ENCODE measurements around the gene NGDN.

The NGDN gene

DNA sequence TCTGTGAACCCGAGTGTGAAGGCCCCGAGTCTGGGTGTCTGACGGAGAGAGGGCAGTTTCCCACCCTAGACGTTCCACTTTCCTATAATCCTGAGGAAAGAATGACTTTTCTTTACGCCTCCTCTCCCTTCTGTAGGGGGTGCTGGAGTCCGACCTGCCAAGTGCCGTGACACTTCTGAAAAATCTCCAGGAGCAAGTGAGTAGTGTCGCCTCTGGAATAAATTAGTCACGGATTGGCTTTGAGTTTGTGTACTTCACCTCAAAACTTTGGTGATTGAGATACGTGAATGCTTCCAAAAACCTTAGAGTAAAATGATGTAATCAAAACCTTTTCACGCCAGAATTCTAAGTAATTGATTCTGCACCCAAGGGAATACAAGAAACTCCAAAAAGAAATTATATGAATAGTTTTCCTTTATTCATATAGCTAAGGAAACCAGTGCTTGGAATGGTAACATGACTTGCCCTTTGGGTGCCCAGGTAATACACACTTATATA, 452 bp downstream of the NGDN start:
- no peak for DNase-seq (ENCODE audit: low spot score)

DNA sequence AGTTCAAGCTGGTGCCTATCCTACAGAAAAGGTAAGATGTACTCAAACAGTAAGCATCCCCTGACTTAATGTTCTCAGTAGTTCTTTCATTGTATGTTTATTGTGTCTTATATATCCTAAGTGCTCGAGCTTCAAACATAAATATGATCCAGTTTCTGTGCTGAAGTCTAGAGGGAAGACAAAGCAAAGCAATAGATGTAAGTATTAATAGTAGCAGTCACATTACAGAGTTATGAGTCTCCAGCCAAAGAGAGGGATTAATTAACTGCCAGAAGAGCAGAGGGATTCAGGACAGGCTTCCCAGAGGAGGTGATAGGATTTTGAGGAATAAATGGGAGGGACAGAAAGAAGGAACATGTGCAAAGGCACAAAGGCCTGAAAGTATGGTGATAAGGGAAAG, 1.4 kb downstream of the NGDN start:
- DNase-seq (ENCODE audit: low spot score) = no peak

DNA sequence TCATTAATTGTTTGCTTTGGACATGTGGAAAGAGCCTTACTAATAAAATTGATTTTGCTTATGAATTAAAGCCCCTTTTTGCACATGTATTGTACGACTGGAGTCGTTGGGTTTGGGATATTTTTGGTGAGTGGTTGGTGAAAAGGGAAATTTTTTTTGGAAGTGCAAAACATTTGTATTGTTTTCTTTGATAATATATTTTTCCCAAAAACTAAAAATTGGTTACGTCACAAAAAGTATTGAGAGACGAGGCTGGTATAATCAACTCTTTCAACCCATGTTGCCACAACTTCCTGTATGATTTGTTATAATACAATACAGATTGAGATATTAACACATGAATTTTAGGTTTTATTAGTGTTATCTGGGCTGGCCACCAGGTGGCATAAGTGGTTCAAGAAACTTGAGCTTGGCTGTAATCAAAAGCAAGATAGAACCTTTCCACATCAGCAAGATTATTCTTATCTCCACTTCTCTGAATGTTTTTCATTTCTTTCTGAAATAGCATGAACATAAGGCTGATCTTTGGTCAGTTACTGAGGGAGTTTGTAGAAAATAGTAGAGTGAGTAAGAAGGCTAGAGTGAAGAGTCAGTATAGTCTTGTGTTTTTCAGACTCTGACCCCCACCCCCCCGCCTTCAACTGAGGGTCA, 8.7 kb downstream of the NGDN start:
- DNase-seq (ENCODE audit: low spot score) = peak; percentile 63

DNA sequence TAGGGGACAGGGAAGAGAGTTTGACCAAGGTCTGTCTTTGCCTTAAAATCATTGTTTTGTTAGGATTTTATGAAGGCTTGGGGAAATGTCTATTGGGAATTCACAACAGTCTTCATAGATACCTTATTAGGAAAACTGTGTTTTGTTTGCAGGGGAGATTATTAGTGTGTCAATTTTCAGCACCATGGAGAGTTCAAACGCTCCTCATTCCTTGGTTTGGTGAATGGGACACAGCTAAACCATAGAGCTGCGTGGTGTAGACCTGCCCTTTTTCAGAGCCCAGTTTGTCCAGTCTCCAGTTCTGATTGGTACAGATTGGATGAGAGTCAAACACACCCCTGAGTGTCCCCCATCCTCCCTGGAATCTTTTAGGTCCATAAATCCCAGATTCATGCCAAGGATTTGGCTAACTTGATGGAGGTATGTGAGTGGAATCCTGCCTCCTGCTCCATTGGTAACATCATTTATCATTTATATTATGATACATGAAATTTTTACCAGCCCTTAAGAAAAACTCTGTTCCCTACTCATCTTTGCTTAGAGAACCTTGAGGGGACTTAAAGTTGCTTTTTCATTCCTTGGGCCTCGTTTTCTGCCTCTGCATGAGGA, 12.0 kb downstream of the NGDN start:
- no peak for DNase-seq (ENCODE audit: low spot score)

DNA sequence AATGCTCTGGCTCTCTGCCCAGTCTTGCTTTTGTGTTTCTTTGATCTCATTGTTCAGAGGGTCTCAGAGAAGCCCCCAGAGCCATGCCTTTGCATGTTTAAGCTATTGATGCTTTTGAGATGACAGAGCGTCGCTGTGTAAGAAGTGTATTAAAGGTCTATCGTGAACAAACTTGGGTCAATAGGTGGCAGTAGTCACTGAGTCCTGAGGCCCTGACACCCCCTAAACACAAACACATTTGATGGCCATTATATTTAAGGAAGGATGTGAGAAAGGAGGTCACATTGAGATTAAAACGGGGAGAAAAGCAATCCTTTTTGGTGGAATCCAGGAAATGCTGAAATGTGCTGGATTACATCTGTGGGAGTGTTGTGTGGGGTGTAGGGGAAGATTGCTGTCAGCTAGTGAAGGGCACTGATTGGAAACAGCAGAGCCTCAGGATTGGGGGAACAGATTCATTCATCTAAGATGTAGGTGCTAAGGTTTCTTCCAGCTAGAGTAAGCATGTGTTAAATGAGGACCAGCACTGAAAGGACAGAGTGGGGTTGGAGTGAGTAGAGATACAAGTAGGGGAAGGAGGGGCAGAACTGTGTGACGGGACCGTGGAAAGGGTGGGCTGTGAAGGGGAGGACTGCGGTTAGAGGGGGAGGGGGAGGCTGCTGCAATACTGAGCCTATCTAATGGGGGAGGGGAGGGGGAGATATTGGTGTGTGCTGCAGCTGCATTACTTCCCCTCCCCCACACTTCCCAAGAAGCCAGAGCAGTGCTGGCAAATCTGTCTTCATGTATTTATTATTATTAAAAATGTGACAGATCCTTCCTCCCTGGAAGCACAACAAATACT, 12.7 kb downstream of the NGDN start:
- DNase-seq (ENCODE audit: low spot score) = no peak

DNA sequence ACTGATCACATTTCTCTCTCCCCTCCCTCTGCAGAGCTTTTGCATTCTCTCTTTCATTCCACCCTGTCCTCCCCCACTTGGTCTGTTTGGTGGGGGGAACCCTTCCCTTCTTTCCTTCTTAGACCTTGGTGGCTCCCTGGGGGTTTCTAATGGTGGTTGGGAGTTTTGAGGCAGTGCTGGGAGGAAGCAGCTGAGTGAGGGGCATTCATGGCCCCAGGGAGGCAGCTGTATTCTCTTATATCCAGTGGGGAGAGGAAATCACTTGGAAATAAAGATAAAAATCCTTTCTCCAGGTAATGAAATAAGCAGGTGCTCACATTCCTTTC, 13.3 kb downstream of the NGDN start:
- DNase-seq (ENCODE audit: low spot score) = no peak

DNA sequence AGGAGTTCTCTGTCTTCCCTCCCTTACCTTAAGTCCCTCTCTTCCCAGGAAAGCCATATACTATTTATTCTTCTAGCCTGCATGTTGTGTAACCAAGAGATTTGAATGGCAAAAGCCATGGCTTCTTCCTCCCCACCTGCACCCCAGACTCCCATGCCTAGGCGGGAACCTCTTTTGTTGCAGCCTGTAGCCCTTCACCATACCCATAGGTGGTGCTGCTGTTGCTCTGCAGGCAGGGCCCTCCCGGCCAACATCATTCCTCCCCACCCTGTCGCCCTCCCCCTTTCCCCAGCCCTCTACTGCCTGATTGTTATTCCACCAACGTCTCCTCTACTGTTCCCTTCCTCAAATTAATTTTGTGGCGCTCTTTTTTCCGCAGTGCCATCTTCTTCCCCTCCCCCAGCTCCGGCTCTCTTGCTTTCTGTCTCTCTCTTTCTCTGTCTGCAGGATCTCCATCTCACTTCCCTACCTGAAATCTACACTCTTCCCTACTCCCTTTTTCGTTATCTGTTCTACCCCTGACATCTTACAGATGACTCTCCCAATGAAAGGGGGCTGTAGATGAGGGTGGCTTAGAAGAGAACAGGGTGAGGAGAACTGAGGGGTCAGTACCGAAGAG, 13.8 kb downstream of the NGDN start:
- DNase-seq (ENCODE audit: low spot score) = no peak

DNA sequence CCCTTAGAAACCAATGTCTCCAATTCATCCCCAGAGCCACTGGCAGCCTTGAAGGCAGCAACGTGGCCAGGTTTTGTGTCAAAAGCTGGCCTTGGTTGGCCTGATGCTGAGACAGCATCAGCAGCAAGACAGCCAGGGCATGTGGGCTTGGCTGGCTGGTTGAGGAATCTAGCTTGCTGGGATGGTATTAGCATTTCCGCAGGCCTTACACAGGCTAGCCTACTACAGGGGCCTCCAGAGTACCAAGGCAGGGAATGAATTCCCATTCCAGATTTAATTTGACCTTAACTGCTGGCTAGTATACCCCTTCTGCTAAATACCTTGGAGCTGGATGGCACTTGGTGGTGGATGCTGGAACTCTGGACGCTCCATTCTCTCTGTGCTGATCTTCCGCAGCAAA, 15.8 kb downstream of the NGDN start:
- DNase-seq (ENCODE audit: low spot score) = no peak

DNA sequence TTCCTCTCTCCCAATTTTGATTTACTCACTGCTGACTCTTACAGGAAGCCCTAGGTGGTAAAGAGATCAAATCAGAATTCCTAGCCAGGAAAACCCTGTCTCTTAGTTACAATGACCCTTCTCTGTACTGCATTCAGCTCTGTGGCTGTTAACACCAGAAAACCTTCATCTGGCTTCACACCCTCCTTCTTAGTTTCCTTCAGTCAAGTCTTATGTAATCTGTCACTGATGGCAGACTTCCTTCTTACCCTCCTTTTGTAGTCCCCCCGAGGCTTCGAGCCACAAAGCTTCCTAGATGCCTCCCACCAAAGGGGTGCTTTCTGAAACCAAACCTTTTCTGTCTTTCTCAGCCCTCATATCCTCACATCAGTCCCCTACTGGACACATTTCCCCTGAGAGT, 16.5 kb downstream of the NGDN start:
- DNase-seq (ENCODE audit: low spot score) = no peak

DNA sequence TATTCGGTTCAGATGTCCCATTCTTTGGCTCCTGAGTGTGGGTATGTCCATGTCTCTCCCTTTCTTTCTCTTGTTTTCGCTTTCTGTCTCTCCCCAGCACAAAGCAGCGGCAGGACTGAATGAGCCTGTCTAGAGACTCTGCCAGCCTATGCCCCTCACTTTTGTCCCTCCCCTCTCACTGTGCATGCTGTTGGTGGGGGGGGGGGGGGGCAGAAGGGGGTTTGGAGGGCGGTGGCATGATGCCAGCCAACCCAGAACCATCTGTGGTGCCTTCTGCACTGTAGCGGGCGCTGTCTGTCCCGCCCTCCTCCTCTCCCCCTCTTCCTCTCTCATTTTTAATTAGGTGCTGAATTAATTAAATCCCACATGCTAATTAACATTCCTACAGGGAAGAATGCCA, 17.7 kb downstream of the NGDN start:
- no peak for DNase-seq (ENCODE audit: low spot score)

DNA sequence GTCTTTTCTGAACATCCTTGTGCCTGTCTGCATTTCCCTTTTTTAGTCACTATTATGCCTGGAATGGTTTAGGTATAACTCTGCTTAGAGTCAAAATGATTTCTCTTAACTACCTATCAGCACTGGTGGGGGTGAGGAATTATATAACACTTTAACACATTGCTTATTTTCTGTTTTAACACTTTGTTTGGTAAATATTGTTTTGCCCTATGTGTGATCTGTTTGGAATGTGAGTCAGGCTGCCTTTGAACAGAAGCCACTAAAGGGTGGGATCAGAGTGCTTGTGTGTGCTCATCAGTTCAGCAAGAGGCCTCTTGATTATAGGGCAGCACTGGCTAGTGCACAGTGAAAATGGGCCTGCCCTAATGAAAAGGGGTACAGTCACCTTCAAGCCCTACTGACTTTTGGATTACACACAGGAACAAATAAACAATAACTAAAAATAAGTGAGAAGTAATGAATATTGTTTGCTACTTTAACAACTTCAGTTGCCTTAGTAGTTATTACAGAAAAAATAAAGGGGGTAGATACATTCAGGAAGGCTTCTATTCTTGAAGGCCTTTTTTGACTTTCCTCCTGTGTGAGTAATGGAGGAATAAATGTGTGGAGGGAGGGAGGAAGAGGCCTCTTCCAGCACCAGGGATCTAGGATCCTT, 23.2 kb downstream of the NGDN start:
- no peak for DNase-seq (ENCODE audit: low spot score)

DNA sequence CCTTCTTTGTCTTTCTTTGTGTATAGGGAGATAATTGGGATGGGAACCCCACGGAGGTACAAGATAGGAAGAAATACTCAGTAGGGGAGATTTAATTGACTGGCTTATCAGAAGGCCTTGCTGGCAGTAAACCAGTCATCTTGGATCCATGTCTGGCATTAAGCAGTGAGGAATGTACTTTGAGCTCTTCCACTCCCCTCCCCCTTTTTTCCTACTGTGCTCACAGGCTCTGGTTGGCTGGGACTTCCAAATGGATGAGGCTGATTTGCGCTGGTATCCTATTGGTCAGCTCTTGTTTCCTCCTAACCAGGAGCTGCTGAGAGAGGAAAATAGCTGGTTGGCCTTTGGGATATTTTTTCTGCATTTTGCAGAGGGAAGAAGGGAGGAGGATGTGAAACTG, 24.7 kb downstream of the NGDN start:
- peak; percentile 9 for DNase-seq (ENCODE audit: low spot score)

DNA sequence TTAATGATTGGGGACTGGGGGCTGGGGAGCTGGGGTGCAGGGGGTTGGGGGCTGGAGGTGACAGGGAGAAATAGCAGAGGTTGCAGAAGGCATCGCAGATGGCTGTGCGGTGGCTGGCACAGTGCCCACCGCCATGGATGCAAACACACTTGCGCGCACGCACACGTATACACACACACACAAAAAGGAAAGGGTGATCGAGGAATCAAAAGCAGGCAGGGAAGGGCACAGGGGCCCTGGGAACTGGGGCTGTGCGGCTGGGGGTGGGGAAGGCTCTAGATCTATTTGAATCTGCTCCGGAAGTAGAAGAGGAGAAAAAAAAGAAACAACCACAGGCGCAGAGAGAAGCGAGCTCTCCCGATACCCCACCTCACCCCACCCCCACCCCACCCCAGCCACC, 42.7 kb downstream of the NGDN start:
- DNase-seq (ENCODE audit: low spot score) = no peak

DNA sequence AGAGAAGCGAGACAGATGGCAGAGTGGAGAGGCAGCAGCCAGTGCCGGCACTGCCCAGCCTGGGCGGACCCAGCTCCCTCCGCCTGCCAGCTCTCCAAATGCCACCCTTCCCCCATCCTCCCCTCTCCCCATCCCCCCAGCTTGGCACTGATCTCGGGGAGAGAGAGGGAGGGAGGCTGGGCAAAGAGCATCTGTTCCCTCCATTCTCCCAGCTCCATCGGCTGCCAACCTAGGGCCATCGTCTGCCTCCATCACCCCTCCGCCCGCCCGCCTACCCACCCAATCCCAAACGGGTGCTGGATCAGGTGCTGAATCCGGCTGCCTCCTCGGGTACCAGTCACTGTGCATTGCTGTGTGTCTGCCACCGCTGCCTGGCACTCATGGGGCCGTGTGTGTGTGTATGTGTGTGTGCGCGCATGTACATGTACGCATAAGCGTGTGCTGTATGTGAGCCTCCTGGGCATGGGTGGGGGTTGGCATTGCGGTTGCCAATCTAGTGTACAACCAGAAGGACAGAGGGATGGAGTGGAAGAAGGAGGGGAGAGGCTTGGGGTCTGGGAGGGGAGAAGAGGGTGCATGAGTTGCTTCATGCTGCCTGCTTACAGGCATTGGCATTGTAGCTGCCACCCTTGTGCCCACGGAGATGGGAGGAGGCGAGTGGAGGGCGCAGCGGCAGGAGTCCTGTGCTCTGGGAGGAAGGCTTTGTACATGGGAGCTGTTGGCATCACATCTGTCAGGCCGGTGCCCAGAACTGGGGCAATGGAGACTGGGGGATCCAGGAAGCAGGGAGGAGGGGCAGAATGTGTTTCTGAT, 43.7 kb downstream of the NGDN start:
- DNase-seq (ENCODE audit: low spot score) = no peak

DNA sequence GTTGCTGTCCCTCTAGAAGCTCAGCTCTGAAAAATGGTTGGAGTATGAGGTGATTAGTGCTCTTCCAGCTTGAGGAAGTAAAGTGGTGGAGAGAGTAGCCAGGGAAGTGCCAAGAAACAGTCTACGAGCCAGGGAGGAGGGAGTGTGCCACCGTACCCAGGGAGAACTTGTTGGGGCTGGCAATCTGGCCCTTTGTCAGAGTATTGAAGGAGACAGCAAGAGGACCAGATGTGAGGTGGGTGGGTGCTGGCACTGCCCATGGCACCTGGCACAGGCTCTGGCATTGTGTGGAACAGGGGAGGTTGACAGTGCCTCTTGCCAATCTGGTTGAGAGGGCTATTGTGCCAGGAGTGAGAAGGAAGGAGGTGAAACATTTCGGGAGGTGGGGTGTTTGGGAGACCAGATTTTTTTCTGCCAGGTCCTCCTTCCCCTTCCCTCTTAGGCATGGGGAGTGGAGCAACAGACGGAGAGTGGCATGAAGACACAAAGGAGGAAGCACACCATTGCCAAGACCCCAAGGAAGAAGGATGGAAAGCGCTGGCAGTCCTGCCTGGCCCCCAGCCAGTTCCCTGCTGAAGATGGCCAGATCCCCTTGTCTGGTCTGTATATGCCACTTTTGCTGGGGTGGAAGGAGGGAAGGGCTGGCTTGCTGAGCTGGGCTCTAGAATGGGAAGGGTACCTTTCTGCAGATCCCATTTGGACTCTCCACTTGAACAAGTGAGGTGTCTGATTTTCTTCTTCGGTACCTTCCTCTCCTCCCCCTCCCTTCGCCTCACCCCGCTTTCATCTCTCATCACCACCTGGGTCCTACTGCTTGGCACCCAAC, 44.5 kb downstream of the NGDN start:
- no peak for DNase-seq (ENCODE audit: low spot score)

DNA sequence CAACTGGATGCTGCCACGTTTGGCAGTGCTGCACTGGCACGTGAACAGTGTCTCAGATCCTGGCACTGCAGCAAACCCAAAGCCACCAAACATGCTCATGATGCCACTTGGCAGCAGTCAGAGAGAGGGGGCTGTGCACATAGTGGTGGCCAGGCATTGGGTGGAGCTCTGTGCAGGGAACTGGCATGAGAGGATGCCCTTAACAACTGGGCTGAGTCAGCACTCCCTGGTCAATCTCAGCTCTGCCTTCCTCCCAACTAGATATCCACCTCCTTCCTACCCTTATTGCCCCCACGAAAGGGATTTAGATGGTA, 45.1 kb downstream of the NGDN start:
- DNase-seq (ENCODE audit: low spot score) = no peak

DNA sequence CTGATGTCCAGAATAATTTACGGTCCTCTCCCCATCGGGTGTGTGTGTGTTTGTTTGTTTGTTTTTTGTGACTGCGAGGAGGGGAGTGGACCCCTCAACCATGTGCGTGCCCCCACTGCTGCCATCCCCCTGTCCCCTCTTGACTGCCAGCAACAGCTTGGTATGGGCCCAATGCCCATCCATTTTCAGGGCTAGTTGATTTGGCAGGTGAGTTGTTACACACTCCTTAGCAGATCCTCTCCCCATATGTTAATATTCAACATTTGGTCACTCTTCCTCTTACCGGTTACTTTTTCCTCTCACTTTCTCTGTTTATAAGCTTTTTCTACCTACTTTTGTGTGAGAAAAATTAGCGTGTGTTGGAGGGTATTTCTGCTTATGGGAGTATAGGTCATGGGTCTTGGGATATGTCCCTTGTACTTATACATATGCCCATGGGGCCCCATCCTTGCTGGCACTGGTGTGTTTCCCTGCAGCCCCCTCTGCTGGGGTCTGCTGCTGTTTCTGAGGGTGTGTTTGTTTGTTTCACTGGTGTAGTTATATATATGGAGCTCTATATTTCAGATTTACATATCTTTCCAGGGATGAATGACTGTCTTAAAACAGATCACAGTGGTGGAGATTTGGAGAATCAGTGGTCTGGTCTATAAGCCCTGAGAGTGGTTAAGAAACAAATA, 48.3 kb downstream of the NGDN start:
- DNase-seq (ENCODE audit: low spot score) = no peak

DNA sequence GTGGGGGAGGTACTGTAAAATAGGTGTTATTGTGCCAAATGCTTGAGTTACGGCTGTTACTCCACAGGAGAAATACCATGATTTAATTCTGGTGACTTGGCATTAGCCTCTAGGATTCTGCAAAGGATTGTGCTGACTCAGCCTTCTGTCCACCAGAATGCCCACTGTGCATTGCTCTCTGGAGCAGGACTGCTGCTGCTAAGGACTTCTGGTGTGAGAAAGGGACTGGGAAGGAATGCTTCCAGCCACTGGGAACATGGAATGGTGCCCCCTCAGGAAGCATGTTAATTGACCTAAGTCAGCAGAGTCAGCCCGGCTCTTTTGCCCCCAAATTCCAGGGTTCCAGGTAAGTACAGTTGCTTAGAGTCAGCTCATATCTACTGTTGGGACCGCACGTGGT, 49.2 kb downstream of the NGDN start:
- DNase-seq (ENCODE audit: low spot score) = no peak

DNA sequence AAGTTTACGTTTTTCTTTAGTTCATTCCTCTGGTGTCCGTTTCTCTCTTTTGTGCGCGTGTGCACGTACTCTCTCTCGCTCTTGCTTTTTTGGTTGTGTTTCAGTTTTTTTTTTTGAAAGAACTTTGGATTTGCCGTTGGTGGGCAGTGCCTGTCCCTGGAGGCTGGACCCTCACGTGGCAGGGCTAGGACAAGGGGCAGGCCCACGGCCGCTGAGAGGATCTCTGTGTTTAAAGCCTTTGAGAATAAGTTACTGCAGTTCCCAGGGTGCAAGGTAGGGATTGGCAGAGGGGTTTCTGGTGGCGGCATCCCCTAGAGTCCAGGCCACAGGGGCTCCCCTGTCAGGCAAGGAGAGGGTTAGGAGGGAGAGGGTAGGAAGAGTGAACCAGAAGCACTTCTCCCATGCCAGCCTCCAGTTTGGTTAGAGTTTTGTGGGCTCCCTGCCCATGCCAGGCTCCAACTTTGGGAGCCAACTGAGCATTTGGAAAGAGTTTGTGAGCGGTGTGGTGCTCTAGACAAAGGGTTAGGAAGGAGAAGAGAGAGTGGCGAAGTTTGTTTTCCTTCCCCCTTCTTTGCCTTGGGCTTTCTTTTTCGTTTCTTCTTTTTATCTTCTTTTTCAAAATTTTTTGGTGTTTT, 51.5 kb downstream of the NGDN start:
- no peak for DNase-seq (ENCODE audit: low spot score)
